Gastrocnemius medialis (tissue), 4 donors: ENCODE results near the gene FBXW4. TPM values are rescaled to one million over a fixed set of nuclear protein-coding genes. Genes with fewer than 3 reads are reported as not detected.

ENCODE experiments used
- ATAC-seq, 2 donors: fragments of 150-250 bp; one replicate each; pipeline ENCODE4 v1.9.1; 2016
- DNase-seq, 2 donors: peaks; one replicate each; pipeline ENCODE4 v3.0.0-alpha.2; 2019
- H3K27ac ChIP-seq, 4 donors: fragments of 200-600 bp; sonication (generic); 1 replicate in 1 of 4; 2 replicates in 3 of 4; pipeline ENCODE4 v1.5.1; 2016 to 2018; ENCODE audit warnings: mild to moderate bottlenecking in 2 of 4, moderate library complexity in 1 of 4
- H3K27me3 ChIP-seq, 3 donors: fragments of 200-600 bp; sonication (generic) in 2 of 3; 1 replicate in 1 of 3; 2 replicates in 2 of 3; pipeline versions ENCODE4 v1.5.1 to v1.6.0; 2016 to 2019; ENCODE audit warnings: mild to moderate bottlenecking in 1 of 3, moderate library complexity in 1 of 3
- H3K36me3 ChIP-seq, 2 donors: fragments of 200-600 bp; sonication (generic) in 1 of 2; one replicate each; pipeline ENCODE4 v1.5.1; 2017 to 2018
- H3K4me1 ChIP-seq, 2 donors: fragments of 200-600 bp; sonication (generic) in 1 of 2; one replicate each; pipeline ENCODE4 v1.5.1; 2016 to 2017; ENCODE audit warnings: mild to moderate bottlenecking in 2 of 2
- H3K4me3 ChIP-seq, 4 donors: fragments of 200-600 bp; sonication (generic) in 3 of 4; 1 replicate in 1 of 4; 2 replicates in 3 of 4; pipeline ENCODE4 v1.5.1; 2016 to 2019; ENCODE audit warnings: mild to moderate bottlenecking in 2 of 4
- H3K9me3 ChIP-seq, 3 donors: fragments of 200-600 bp; sonication (generic) in 2 of 3; 1 replicate in 1 of 3; 2 replicates in 2 of 3; pipeline ENCODE4 v1.5.1; 2016 to 2019
- POLR2A ChIP-seq, 2 donors: fragments of 450-650 bp; IDR thresholded peaks; one replicate each; pipeline ENCODE4 v1.6.1; 2017; ENCODE audit warnings: antibody characterized with exemption in 2 of 2, mild to moderate bottlenecking in 2 of 2, moderate library complexity in 2 of 2
- in situ Hi-C, 4 donors: fragments of 200-750 bp; cut with MboI; loops; one replicate each; pipeline versions ENCODE4 v1.15.0 to v1.8.0; 2017; ENCODE audit warnings: low sequenced_read_pairs in 4 of 4
- intact Hi-C: fragments of 100-400 bp; cut with DNase I; formaldehyde crosslinking; loops from one replicate; pipeline ENCODE4 v1.15.1; 2023; ENCODE audit warnings: low total_unique reads
- total RNA-seq, 4 donors: library from RNA; depleted of rRNA; stranded (reverse); fragments of >200 nt; gene quantifications; one replicate each; pipeline versions ENCODE4 v1.1.0 to v1.2.3, GENCODE V29; 2016
- TF ChIP-seq, protein P1 (sequence below), 5 experiments: fragments of 450-650 bp in 3 of 5; fragments of 200-600 bp in 2 of 5; sonication (generic) in 2 of 5; IDR thresholded peaks in 4 of 5; conservative IDR thresholded peaks in 1 of 5; 1 replicate in 4 of 5; 2 replicates in 1 of 5; pipeline ENCODE4 v1.5.1; 2016 to 2019; ENCODE audit warnings: antibody characterized with exemption in 5 of 5, mild to moderate bottlenecking in 3 of 5, moderate library complexity in 3 of 5

Gene FBXW4
- total RNA-seq, 4 donors from 2014 or later = 43.1 to 72.6 (median 70.2) TPM

DNA sequence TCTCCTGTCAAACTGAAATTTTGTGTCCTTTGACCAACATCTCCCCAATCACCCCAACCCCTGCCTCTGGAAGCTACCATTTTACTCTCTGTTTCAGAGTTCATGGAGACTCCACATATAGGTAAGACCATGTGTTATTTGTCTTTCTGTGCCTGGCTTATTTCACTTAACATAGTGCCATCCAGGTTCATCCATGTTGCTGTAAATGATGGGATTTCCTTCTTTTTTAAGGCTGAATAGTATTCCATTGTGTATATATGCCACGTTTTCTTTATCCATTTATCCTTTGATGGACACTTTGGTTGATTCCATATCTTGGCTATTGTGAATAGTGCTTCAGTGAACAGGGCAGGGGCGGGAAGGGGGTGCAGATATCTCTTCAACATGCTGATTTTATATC is 18.0 kb upstream of the FBXW4 start:
- Histone ChIP-seq H3K4me3 (no peak overlapping the region), H3K36me3 (no peaks in the 10 kb centered on the region), H3K4me1 (peaks cover 0 to 6% of the 10 kb centered on the region in 2 donors), H3K27me3 (no peaks in the 10 kb centered on the region), H3K9me3 (no peaks in the 10 kb centered on the region), H3K27ac (no peak overlapping the region)
- in situ Hi-C loops (no loop called here), intact Hi-C loops (no loop called here)
- TF ChIP-seq, protein P1, sequence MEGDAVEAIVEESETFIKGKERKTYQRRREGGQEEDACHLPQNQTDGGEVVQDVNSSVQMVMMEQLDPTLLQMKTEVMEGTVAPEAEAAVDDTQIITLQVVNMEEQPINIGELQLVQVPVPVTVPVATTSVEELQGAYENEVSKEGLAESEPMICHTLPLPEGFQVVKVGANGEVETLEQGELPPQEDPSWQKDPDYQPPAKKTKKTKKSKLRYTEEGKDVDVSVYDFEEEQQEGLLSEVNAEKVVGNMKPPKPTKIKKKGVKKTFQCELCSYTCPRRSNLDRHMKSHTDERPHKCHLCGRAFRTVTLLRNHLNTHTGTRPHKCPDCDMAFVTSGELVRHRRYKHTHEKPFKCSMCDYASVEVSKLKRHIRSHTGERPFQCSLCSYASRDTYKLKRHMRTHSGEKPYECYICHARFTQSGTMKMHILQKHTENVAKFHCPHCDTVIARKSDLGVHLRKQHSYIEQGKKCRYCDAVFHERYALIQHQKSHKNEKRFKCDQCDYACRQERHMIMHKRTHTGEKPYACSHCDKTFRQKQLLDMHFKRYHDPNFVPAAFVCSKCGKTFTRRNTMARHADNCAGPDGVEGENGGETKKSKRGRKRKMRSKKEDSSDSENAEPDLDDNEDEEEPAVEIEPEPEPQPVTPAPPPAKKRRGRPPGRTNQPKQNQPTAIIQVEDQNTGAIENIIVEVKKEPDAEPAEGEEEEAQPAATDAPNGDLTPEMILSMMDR (IDR thresholded peaks at IDR 0.05 in 4 of 5, conservative IDR thresholded peaks at IDR 0.05 in 1 of 5) = no peak
- TF ChIP-seq POLR2A (IDR thresholded peaks at IDR 0.05) = no peak
- no peak for DNase-seq
- no peak for ATAC-seq

DNA sequence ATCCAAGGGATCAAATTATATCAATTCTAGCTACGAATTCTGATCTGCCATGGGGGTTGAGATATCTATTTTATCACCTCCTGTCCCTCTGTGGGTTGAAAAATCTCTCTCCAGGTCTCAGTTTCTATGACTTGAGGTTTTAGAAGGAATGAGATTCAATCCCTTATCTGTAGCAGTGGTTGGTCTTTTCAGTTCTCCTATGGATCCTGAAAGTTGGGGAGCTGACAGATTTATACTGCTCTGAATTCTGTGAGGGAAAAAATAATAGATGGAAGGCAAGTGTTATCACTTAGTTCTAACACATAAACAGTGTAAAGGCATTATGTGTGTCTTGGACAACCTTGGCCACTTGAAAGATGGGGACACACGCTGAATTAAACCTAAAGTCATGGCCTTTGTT is 15.8 kb upstream of the FBXW4 start:
- Histone ChIP-seq H3K27ac (no peak overlapping the region), H3K9me3 (no peaks in the 10 kb centered on the region), H3K36me3 (no peaks in the 10 kb centered on the region), H3K4me1 (peaks cover 0 to 6% of the 10 kb centered on the region in 2 donors), H3K27me3 (peaks cover 0 to 2% (median 0%) of the 10 kb centered on the region in 3 donors), H3K4me3 (no peak overlapping the region)
- DNase-seq = no peak
- intact Hi-C loops (no loop called here), in situ Hi-C loops (no loop called here)
- ATAC-seq = no peak
- no peak for TF ChIP-seq POLR2A (IDR thresholded peaks at IDR 0.05)
- TF ChIP-seq, protein P1 (IDR thresholded peaks at IDR 0.05 in 4 of 5, conservative IDR thresholded peaks at IDR 0.05 in 1 of 5) = no peak

DNA sequence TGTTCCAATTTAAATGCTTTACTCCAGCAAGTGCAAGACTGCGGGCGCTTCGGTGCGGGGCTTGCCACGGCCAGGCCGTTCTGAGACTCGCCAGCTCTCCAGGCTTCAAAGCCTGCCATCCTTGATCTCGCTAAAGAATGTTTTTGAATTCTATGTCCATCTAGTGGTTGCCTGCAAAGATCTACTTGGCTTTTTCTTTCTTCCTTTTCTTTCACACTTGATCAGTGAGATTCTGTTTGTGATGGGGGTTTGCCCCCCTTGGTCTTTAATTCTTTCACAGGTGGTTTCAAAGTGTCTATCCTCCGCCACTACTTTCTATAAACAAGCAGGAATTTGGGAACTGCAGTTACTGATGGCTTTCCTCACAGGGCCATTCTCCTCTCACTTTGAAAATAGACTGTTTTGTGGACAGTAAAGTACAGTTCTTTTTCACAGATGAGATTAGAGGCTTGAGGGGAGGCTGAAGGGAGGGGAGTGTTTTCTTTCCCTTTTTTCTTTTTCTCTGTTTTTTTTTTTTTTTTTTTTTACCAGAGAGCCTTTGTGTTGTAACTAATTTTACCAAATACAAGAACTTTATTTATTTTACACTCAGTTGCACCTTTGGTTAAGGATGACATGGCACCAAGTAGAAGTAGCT is 15.2 kb upstream of the FBXW4 start:
- peaks cover 0 to 4% (median 0%) of the 10 kb centered on the region in 3 donors for H3K27me3 ChIP-seq
- H3K36me3 ChIP-seq = no peaks in the 10 kb centered on the region

DNA sequence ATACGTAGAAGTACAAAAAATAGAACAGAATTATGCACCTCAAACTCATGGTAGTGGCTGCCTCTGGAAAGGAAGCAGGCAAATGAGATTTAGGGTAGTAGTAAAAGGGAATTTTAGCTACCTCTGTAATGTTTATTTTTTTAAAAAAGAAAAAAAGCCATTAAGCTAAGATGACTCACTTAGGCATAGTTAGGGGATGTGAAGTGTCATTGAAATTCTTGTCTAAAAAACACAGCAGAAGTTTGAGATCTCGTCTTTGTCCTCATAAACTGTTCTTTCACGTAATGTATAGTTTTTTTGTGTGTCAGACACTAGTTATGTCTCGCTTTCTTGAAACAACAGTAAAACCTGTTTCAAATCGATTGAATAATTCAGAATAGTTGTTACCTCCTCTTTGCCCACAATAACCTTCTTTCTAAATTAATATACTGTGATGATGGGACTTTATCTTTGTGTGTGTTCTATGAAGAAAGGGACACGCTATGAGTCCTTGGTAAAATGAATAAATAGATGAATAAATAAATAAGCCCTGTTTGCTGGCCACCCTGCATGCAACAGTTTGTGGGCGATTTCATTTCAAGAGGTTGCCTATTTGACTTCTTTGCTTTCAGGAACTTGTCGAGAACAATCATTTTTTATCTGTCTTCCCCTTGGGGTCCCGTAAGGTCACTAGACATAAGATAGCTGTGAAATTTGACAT is 14.5 kb upstream of the FBXW4 start:
- H3K9me3 ChIP-seq = no peaks in the 10 kb centered on the region
- no peak for DNase-seq
- H3K27ac ChIP-seq = no peak overlapping the region
- no peak for ATAC-seq
- H3K36me3 ChIP-seq = no peaks in the 10 kb centered on the region
- H3K4me1 ChIP-seq = peaks cover 0 to 6% of the 10 kb centered on the region in 2 donors
- H3K4me3 ChIP-seq = no peak overlapping the region
- TF ChIP-seq, protein P1 (IDR thresholded peaks at IDR 0.05 in 4 of 5, conservative IDR thresholded peaks at IDR 0.05 in 1 of 5) = no peak
- no peak for TF ChIP-seq POLR2A (IDR thresholded peaks at IDR 0.05)
- peaks cover 0 to 4% (median 0%) of the 10 kb centered on the region in 3 donors for H3K27me3 ChIP-seq
- in situ Hi-C loops (no loop called here), intact Hi-C loops (no loop called here)

More for the DNA sequence above, 15.2 kb upstream of the FBXW4 start:
- in situ Hi-C loops = no loop called here
- no peaks in the 10 kb centered on the region for H3K9me3 ChIP-seq
- H3K27ac ChIP-seq = no peak overlapping the region
- H3K4me1 ChIP-seq = peaks cover 0 to 6% of the 10 kb centered on the region in 2 donors
- ATAC-seq (no peak), DNase-seq (no peak)
- no peak for TF ChIP-seq POLR2A (IDR thresholded peaks at IDR 0.05)
- TF ChIP-seq, protein P1 (IDR thresholded peaks at IDR 0.05 in 4 of 5, conservative IDR thresholded peaks at IDR 0.05 in 1 of 5) = peak in 1 of 5 experiments; percentile 3
- intact Hi-C loops = no loop called here
- H3K4me3 ChIP-seq = no peak overlapping the region
